ENCODE measurements around the gene SNX25. TPM values are rescaled to one million over a fixed set of nuclear protein-coding genes. Genes with fewer than 3 reads are reported as not detected.

Gene SNX25
- total and polyA plus RNA-seq, 2 donors (not counting 1 experiment from before 2014, with no cell fraction given) = 12.0 to 77.6 TPM

- peak within 1 kb of the TSS; percentile 92 for H3K4me3 Mint-ChIP-seq
These were observed 187.5 kb downstream of the SNX25 start, which contains the start of gene ANKRD37 for GRCh38 chr4:185396724-185397385. Gene ANKRD37 (plus strand): TSS chr4:185396841. CDS start chr4:185396924, 83 bp downstream.

More at GRCh38 chr4:185396724-185397385, 187.5 kb downstream of the SNX25 start, which contains the start of gene ANKRD37:
- no peak for DNase-seq
- Histone ChIP-seq H3K4me1 (ENCODE audit: control insufficient read depth in 2 of 2, insufficient read depth in 2 of 2, low read length in 2 of 2) (peaks cover 26% of the 10 kb centered on the region in 2 donors), H3K4me2 (replicated peaks; ENCODE audit: low read depth, low read length, poor library complexity, severe bottlenecking) (peak within 1 kb of the TSS; percentile 90), H3K36me3 (replicated peaks in 1 of 2; ENCODE audit: control extremely low read depth in 1 of 2, control insufficient read depth in 1 of 2, extremely low read depth in 1 of 2, insufficient read depth in 2 of 2, low read length in 1 of 2) (peaks cover 0 to 10% of the 10 kb centered on the region in 2 experiments), H3K9ac (ENCODE audit: low read length) (peak within 1 kb of the TSS; percentile 88), H3K27me3 (replicated peaks in 1 of 4; ENCODE audit: control extremely low read depth in 1 of 4, control insufficient read depth in 3 of 4, insufficient read depth in 4 of 4, low read length in 3 of 4) (no peaks in the 10 kb centered on the region), H3K9me3 (ENCODE audit: control extremely low read depth in 1 of 3, control insufficient read depth in 2 of 3, insufficient read depth in 1 of 3, low read length in 2 of 3) (no peaks in the 10 kb centered on the region), H4K20me1 (ENCODE audit: control insufficient read depth, insufficient read depth, low read length, poor library complexity, severe bottlenecking) (no peaks in the 10 kb centered on the region), H3K27ac (ENCODE audit: low read length in 2 of 2) (peak within 1 kb of the TSS; percentile 97 to 99), H2AFZ (ENCODE audit: insufficient read depth, low read depth, low read length, poor library complexity, severe bottlenecking) (peak within 1 kb of the TSS; percentile 70), H3K4me3 (ENCODE audit: control extremely low read depth in 1 of 5, extremely low read depth in 1 of 5, insufficient read depth in 1 of 5, low read depth in 2 of 5, low read length in 4 of 5) (peak within 1 kb of the TSS; percentile 79 to 98 (median 89)), H3K79me2 (ENCODE audit: control insufficient read depth, insufficient read depth, low read length) (no peaks in the 10 kb centered on the region)
- TF ChIP-seq, protein P1, sequence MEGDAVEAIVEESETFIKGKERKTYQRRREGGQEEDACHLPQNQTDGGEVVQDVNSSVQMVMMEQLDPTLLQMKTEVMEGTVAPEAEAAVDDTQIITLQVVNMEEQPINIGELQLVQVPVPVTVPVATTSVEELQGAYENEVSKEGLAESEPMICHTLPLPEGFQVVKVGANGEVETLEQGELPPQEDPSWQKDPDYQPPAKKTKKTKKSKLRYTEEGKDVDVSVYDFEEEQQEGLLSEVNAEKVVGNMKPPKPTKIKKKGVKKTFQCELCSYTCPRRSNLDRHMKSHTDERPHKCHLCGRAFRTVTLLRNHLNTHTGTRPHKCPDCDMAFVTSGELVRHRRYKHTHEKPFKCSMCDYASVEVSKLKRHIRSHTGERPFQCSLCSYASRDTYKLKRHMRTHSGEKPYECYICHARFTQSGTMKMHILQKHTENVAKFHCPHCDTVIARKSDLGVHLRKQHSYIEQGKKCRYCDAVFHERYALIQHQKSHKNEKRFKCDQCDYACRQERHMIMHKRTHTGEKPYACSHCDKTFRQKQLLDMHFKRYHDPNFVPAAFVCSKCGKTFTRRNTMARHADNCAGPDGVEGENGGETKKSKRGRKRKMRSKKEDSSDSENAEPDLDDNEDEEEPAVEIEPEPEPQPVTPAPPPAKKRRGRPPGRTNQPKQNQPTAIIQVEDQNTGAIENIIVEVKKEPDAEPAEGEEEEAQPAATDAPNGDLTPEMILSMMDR (IDR thresholded peaks at IDR 0.05) = no peak
- no peak for TF ChIP-seq EZH2 (IDR thresholded peaks at IDR 0.05; ENCODE audit: borderline replicate concordance, insufficient read depth, low read depth, low read length, poor library complexity, severe bottlenecking)
- no peak for ATAC-seq (ENCODE audit: low read depth)
- ChIA-PET CTCF (interaction anchor here (1.1 to 2.4 kb wide), 5 partner anchors 9 to 201 kb away, joined by 3 to 15 read pairs (median 3); partner anchors contain the start of gene UFSP2), POLR2A (interaction anchor here (0.6 to 2.2 kb wide), 4 partner anchors 8 to 201 kb away, joined by 4 to 19 read pairs (median 6); partner anchors contain the start of gene UFSP2)
- peak within 1 kb of the TSS; percentile 94 for H3K27ac Mint-ChIP-seq
- WGBS (ENCODE audit: insufficient coverage) = 17% methylated on average over 36 of the region's 38 CpGs
- no peaks in the 10 kb centered on the region for H3K27me3 Mint-ChIP-seq
- H3K9me3 Mint-ChIP-seq (ENCODE audit: insufficient read depth) = no peaks in the 10 kb centered on the region
- peaks cover 53% of the 10 kb centered on the region for H3K4me1 Mint-ChIP-seq
- intact Hi-C loops (cut with micrococcal nuclease) = loop anchor here (1.0 to 10.0 kb wide), 9 partner anchors 28 to 1890 kb away; partner anchors contain the start of genes ACSL1, CCDC110, CYP4V2 and ING2

Measured in B cell (primary cell).